ENCODE results near the gene CDH12.

CDH12 gene

GRCh38 chr5:22665801-22666200, 187.3 kb downstream of the CDH12 start:
- H3K4me3 ChIP-seq (ENCODE audit: extremely low read depth, insufficient read depth, low read length, poor library complexity, severe bottlenecking), result no peak overlapping the region
- H3K9me3 ChIP-seq (ENCODE audit: control insufficient read depth, low read length), result no peaks in the 10 kb centered on the region
- no peaks in the 10 kb centered on the region for H3K4me1 ChIP-seq (ENCODE audit: control insufficient read depth, insufficient read depth, low read length, poor library complexity, severe bottlenecking)
- WGBS, 2 experiments (ENCODE audit: insufficient coverage in 2 of 2), result 79 to 100% methylated on average over 1 to 2 of the region's 2 CpGs
- H3K36me3 ChIP-seq (ENCODE audit: control insufficient read depth, insufficient read depth, low read length), result no peaks in the 10 kb centered on the region
- H3K27ac ChIP-seq (ENCODE audit: low read depth, low read length, severe bottlenecking), result no peak overlapping the region

GRCh38 chr5:22663134-22663533, 190.0 kb downstream of the CDH12 start:
- Histone ChIP-seq H3K9me3 (ENCODE audit: control insufficient read depth, low read length) (no peaks in the 10 kb centered on the region), H3K36me3 (ENCODE audit: control insufficient read depth, insufficient read depth, low read length) (no peaks in the 10 kb centered on the region), H3K4me3 (ENCODE audit: extremely low read depth, insufficient read depth, low read length, poor library complexity, severe bottlenecking) (no peak overlapping the region), H3K4me1 (ENCODE audit: control insufficient read depth, insufficient read depth, low read length, poor library complexity, severe bottlenecking) (no peaks in the 10 kb centered on the region), H3K27ac (ENCODE audit: low read depth, low read length, severe bottlenecking) (no peak overlapping the region)
- WGBS, 2 experiments (ENCODE audit: insufficient coverage in 2 of 2), result 60 to 80% methylated on average over 1 of the region's 2 CpGs

DNA sequence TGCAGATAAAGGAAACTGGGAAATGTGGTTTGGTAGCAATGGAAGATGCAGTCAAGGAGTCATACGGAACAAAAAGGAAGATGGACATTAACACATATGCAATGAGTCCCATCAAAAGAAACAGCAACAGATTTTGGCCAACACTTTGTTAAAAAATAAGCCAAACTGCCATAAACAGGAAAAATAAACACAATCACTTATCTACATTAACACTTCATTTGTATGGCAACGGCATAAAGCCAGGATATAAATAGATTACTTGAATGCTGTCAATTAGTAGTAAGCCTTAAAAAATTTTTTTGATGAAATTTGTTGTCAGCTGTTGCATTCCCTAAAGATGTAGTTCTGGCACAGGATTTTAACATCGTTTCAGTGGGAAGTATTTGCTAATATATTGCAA, 190.8 kb downstream of the CDH12 start:
- Histone ChIP-seq H3K36me3 (ENCODE audit: control insufficient read depth, insufficient read depth, low read length) (no peaks in the 10 kb centered on the region), H3K4me3 (ENCODE audit: extremely low read depth, insufficient read depth, low read length, poor library complexity, severe bottlenecking) (no peak overlapping the region), H3K9me3 (ENCODE audit: control insufficient read depth, low read length) (no peaks in the 10 kb centered on the region), H3K4me1 (ENCODE audit: control insufficient read depth, insufficient read depth, low read length, poor library complexity, severe bottlenecking) (no peaks in the 10 kb centered on the region), H3K27ac (ENCODE audit: low read depth, low read length, severe bottlenecking) (no peak overlapping the region)
- WGBS, 2 experiments (ENCODE audit: insufficient coverage in 2 of 2), result no CpG with 5 or more reads among the region's 3 CpGs

DNA sequence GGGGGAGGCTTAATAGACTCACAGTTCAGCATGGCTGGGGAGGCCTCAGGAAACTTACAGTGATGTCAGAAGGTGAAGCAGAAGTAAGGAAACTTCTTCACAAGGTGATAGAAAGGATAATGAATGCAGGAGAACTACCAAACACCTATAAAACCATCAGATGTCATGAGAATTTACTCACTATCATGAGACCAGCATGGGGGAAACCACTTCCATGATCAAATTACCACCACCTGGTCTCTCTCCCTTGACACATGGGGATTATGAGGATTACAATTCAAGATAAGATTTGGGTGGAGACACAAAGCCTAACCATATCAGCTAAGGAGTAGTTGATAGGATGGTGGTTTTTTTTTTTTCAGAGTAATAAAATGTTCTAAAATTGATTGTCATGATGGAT, 201.8 kb downstream of the CDH12 start:
- no peaks in the 10 kb centered on the region for H3K36me3 ChIP-seq (ENCODE audit: control insufficient read depth, insufficient read depth, low read length)
- no peak overlapping the region for H3K4me3 ChIP-seq (ENCODE audit: extremely low read depth, insufficient read depth, low read length, poor library complexity, severe bottlenecking)
- no peaks in the 10 kb centered on the region for H3K4me1 ChIP-seq (ENCODE audit: control insufficient read depth, insufficient read depth, low read length, poor library complexity, severe bottlenecking)
- no peak overlapping the region for H3K27ac ChIP-seq (ENCODE audit: low read depth, low read length, severe bottlenecking)
- no peaks in the 10 kb centered on the region for H3K9me3 ChIP-seq (ENCODE audit: control insufficient read depth, low read length)

- WGBS, 2 experiments (ENCODE audit: insufficient coverage in 2 of 2), result 67 to 80% methylated on average over 1 of the region's 2 CpGs
- H3K36me3 ChIP-seq (ENCODE audit: control insufficient read depth, insufficient read depth, low read length), result no peaks in the 10 kb centered on the region
Observed at GRCh38 chr5:22650511-22650910, 202.6 kb downstream of the CDH12 start.

DNA sequence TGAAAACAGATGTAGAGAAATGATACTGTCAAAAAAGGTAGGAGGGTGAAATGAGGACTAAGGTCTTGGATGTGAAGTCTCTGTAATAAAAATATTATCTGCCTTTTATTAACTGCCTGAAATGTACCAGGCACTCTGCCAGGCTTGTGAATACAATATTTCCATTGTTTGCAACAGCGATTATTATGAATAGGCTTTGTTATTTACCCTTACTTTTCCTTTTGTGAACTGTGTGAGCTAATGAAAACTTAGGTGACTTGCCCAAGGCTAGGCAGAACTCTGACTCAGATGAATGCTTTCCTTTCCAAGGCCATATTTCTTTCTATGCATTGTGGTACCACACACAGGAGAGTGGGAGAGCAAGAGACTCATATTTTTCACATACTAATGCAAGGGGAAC, 204.1 kb downstream of the CDH12 start:
- no peaks in the 10 kb centered on the region for H3K9me3 ChIP-seq (ENCODE audit: control insufficient read depth, low read length)
- H3K36me3 ChIP-seq (ENCODE audit: control insufficient read depth, insufficient read depth, low read length), result no peaks in the 10 kb centered on the region
- no peaks in the 10 kb centered on the region for H3K4me1 ChIP-seq (ENCODE audit: control insufficient read depth, insufficient read depth, low read length, poor library complexity, severe bottlenecking)
- H3K27ac ChIP-seq (ENCODE audit: low read depth, low read length, severe bottlenecking), result no peak overlapping the region
- H3K4me3 ChIP-seq (ENCODE audit: extremely low read depth, insufficient read depth, low read length, poor library complexity, severe bottlenecking), result no peak overlapping the region
- WGBS, 2 experiments (ENCODE audit: insufficient coverage in 2 of 2), result 100% methylated on average over 1 of the region's 1 CpG; no CpG with 5 or more reads in 1 of the 2 experiments

More at GRCh38 chr5:22650511-22650910, 202.6 kb downstream of the CDH12 start:
- Histone ChIP-seq H3K4me1 (ENCODE audit: control insufficient read depth, insufficient read depth, low read length, poor library complexity, severe bottlenecking) (no peaks in the 10 kb centered on the region), H3K9me3 (ENCODE audit: control insufficient read depth, low read length) (no peaks in the 10 kb centered on the region), H3K27ac (ENCODE audit: low read depth, low read length, severe bottlenecking) (no peak overlapping the region), H3K4me3 (ENCODE audit: extremely low read depth, insufficient read depth, low read length, poor library complexity, severe bottlenecking) (no peak overlapping the region)

DNA sequence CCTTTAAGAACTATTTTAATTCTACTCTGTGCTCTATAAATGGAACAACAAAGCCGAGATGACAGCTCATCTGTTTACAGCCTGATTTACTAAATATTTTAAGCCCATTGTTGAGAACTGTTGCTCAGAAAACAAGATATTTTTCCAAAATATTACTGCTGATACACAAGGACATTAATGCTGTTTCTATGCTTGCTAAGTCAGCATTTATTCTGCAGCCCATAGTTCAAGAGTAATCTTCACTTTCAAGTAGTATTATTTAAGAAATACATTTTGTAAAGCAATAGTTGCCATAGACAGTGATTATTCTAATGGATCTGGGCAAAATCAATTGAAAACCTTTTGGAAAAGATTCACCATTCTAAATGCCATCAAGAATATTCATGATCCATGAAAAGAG, 208.3 kb downstream of the CDH12 start:
- Histone ChIP-seq H3K4me1 (ENCODE audit: control insufficient read depth, insufficient read depth, low read length, poor library complexity, severe bottlenecking) (no peaks in the 10 kb centered on the region), H3K36me3 (ENCODE audit: control insufficient read depth, insufficient read depth, low read length) (no peaks in the 10 kb centered on the region), H3K4me3 (ENCODE audit: extremely low read depth, insufficient read depth, low read length, poor library complexity, severe bottlenecking) (no peak overlapping the region), H3K9me3 (ENCODE audit: control insufficient read depth, low read length) (no peaks in the 10 kb centered on the region), H3K27ac (ENCODE audit: low read depth, low read length, severe bottlenecking) (no peak overlapping the region)
- WGBS, 2 experiments (ENCODE audit: insufficient coverage in 2 of 2), result 100% methylated on average over 1 of the region's 1 CpG; no CpG with 5 or more reads in 1 of the 2 experiments

GRCh38 chr5:22643356-22643755, 209.8 kb downstream of the CDH12 start:
- Histone ChIP-seq H3K9me3 (ENCODE audit: control insufficient read depth, low read length) (no peaks in the 10 kb centered on the region), H3K4me1 (ENCODE audit: control insufficient read depth, insufficient read depth, low read length, poor library complexity, severe bottlenecking) (no peaks in the 10 kb centered on the region), H3K4me3 (ENCODE audit: extremely low read depth, insufficient read depth, low read length, poor library complexity, severe bottlenecking) (no peak overlapping the region), H3K27ac (ENCODE audit: low read depth, low read length, severe bottlenecking) (no peak overlapping the region), H3K36me3 (ENCODE audit: control insufficient read depth, insufficient read depth, low read length) (no peaks in the 10 kb centered on the region)
- no CpG with 5 or more reads among the region's 2 CpGs for WGBS, 2 experiments (ENCODE audit: insufficient coverage in 2 of 2)

- no CpG with 5 or more reads among the region's 3 CpGs for WGBS, 2 experiments (ENCODE audit: insufficient coverage in 2 of 2)
- H3K9me3 ChIP-seq (ENCODE audit: control insufficient read depth, low read length), result no peaks in the 10 kb centered on the region
- H3K36me3 ChIP-seq (ENCODE audit: control insufficient read depth, insufficient read depth, low read length), result no peaks in the 10 kb centered on the region
- H3K27ac ChIP-seq (ENCODE audit: low read depth, low read length, severe bottlenecking), result no peak overlapping the region
- no peak overlapping the region for H3K4me3 ChIP-seq (ENCODE audit: extremely low read depth, insufficient read depth, low read length, poor library complexity, severe bottlenecking)
- no peaks in the 10 kb centered on the region for H3K4me1 ChIP-seq (ENCODE audit: control insufficient read depth, insufficient read depth, low read length, poor library complexity, severe bottlenecking)
Observed at GRCh38 chr5:22631683-22632082, 221.5 kb downstream of the CDH12 start.

- no CpG with 5 or more reads among the region's 4 CpGs for WGBS, 2 experiments (ENCODE audit: insufficient coverage in 2 of 2)
- Histone ChIP-seq H3K4me1 (ENCODE audit: control insufficient read depth, insufficient read depth, low read length, poor library complexity, severe bottlenecking) (no peaks in the 10 kb centered on the region), H3K27ac (ENCODE audit: low read depth, low read length, severe bottlenecking) (no peak overlapping the region), H3K4me3 (ENCODE audit: extremely low read depth, insufficient read depth, low read length, poor library complexity, severe bottlenecking) (no peak overlapping the region), H3K9me3 (ENCODE audit: control insufficient read depth, low read length) (no peaks in the 10 kb centered on the region), H3K36me3 (ENCODE audit: control insufficient read depth, insufficient read depth, low read length) (no peaks in the 10 kb centered on the region)
Observed at GRCh38 chr5:22627029-22627428, 226.1 kb downstream of the CDH12 start.

- Histone ChIP-seq H3K36me3 (ENCODE audit: control insufficient read depth, insufficient read depth, low read length) (no peaks in the 10 kb centered on the region), H3K9me3 (ENCODE audit: control insufficient read depth, low read length) (no peaks in the 10 kb centered on the region), H3K4me1 (ENCODE audit: control insufficient read depth, insufficient read depth, low read length, poor library complexity, severe bottlenecking) (no peaks in the 10 kb centered on the region), H3K4me3 (ENCODE audit: extremely low read depth, insufficient read depth, low read length, poor library complexity, severe bottlenecking) (no peak overlapping the region), H3K27ac (ENCODE audit: low read depth, low read length, severe bottlenecking) (no peak overlapping the region)
- WGBS, 2 experiments (ENCODE audit: insufficient coverage in 2 of 2), result 94 to 100% methylated on average over 1 to 2 of the region's 2 CpGs
Observed at GRCh38 chr5:22625451-22625850, 227.7 kb downstream of the CDH12 start.

DNA sequence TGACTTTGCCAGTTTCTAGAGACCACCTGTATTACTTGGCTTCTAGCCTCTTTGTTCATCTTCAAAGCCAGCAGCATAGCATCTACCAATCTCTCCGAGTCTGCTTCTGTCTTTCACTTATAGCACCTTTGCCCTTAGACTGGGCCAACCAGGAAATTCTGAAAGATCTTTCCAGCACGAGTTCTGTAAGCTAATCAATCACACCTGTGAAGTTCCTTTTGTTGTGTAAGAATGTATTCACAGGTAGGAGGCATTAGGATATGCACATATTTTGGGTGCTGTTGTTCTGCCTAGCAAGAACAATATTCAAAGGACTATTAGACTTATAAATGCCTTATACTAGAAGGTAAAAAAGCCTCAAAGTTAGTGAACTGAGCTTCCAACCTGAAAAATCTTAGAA, 232.1 kb downstream of the CDH12 start:
- Histone ChIP-seq H3K27ac (ENCODE audit: low read depth, low read length, severe bottlenecking) (no peak overlapping the region), H3K4me1 (ENCODE audit: control insufficient read depth, insufficient read depth, low read length, poor library complexity, severe bottlenecking) (no peaks in the 10 kb centered on the region), H3K36me3 (ENCODE audit: control insufficient read depth, insufficient read depth, low read length) (no peaks in the 10 kb centered on the region), H3K4me3 (ENCODE audit: extremely low read depth, insufficient read depth, low read length, poor library complexity, severe bottlenecking) (no peak overlapping the region), H3K9me3 (ENCODE audit: control insufficient read depth, low read length) (no peaks in the 10 kb centered on the region)
- WGBS, 2 experiments (ENCODE audit: insufficient coverage in 2 of 2), result 0 to 40% methylated on average over 1 of the region's 2 CpGs
